Muscle of leg (tissue), 11 donors: ENCODE measurements around the gene N4BP2. TPM values are rescaled to one million over a fixed set of nuclear protein-coding genes. Genes with fewer than 3 reads are reported as not detected.
A peak's percentile ranks its signal among the peaks of the same experiment; 100 is the strongest.
"Not testable (repeated sequence)": the region's sequence is repeated elsewhere in the genome, so short reads cannot be mapped to it uniquely, and the experiment has no call there.

Source experiments
- DNase-seq: peaks from one replicate; pipeline ENCODE4 v3.0.0; 2013
- H3K27ac ChIP-seq: one replicate; pipeline ENCODE4 v1.5.1; 2013; ENCODE audit warnings: mild to moderate bottlenecking, low read length, control low read depth
- H3K27me3 ChIP-seq: one replicate; pipeline ENCODE4 v1.6.1; 2013; ENCODE audit warnings: low read length; ENCODE audit not compliant: control insufficient read depth, insufficient read depth
- H3K36me3 ChIP-seq: one replicate; pipeline ENCODE4 v1.6.1; 2013; ENCODE audit warnings: low read length; ENCODE audit not compliant: control insufficient read depth, insufficient read depth
- H3K4me1 ChIP-seq: one replicate; pipeline ENCODE4 v1.6.1; 2013; ENCODE audit warnings: low read length; ENCODE audit not compliant: control insufficient read depth, insufficient read depth
- H3K4me3 ChIP-seq: one replicate; pipeline ENCODE4 v1.5.1; 2013; ENCODE audit warnings: low read length, control low read depth
- H3K9me3 ChIP-seq: replicated peaks from 2 replicates; pipeline ENCODE4 v1.6.1; 2013; ENCODE audit warnings: low read depth, low read length; ENCODE audit not compliant: control insufficient read depth
- WGBS: methylation state at CpG from one replicate; pipeline ENCODE4 v1.1.5; 2013; ENCODE audit warnings: missing lambda C conversion rate; ENCODE audit not compliant: insufficient coverage; 5-methylcytosine and 5-hydroxymethylcytosine counted together
- polyA plus RNA-seq, 8 donors: library from polyadenylated mRNA; unstranded; fragments of 120-200 nt; gene quantifications; one replicate each; pipeline versions ENCODE4 v1.2.1 to v1.2.3, GENCODE V29; 2013; ENCODE audit warnings: inconsistent platforms in 1 of 8, low replicate concordance in 1 of 8; ENCODE audit not compliant: insufficient read length in 8 of 8, insufficient read depth in 1 of 8
- total RNA-seq: library from RNA; stranded (reverse); fragments of 120-200 nt; gene quantifications from one replicate; pipeline ENCODE4 v1.2.4, GENCODE V29; 2013

The N4BP2 gene
- total and polyA plus RNA-seq, 9 donors: 6.0 to 18.9 (median 12.4) TPM

DNA sequence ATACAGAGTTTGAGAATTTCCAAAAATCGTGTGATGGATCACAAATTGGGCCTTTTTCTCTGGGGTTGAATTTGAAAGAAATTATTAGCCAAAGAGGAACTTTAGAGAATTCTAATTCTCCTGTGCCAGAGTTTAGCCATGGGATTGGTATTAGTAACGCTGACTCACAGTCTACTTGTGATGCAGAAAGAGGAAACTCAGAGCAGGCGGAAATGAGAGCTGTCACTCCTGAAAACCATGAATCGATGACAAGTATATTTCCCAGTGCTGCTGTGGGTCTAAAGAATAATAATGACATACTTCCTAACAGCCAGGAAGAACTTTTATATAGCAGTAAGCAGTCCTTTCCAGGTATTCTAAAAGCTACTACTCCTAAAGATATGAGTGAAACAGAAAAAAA is 64.9 kb downstream of the N4BP2 start:
- Histone ChIP-seq H3K36me3 (peaks cover 10% of the 10 kb centered on the region), H3K4me1 (no peaks in the 10 kb centered on the region), H3K27me3 (no peaks in the 10 kb centered on the region), H3K4me3 (no peak overlapping the region), H3K27ac (no peak overlapping the region), H3K9me3 (no peaks in the 10 kb centered on the region)
- peak; percentile 71 for DNase-seq
- 86% methylated on average over 1 of the region's 4 CpGs for WGBS

DNA sequence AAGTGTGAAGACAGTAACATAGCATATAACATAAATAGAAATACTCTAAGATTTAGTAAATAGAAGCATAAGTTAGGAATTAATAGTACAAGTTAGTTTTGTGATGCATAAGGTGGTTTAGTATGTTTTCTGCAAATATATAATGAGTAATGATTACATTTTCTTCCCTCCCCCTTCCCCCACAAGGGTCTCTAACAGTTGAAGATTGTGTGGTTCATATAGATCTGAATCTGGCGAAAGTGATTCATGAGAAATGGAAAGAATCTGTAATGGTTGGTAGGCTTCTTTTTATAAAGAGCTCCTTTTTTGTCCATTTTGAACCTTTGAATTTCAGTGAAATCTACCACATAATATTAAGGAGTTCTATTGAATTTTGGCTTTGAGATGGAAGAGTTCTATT is 66.3 kb downstream of the N4BP2 start:
- Histone ChIP-seq H3K27me3 (no peaks in the 10 kb centered on the region), H3K4me1 (no peaks in the 10 kb centered on the region), H3K27ac (no peak overlapping the region), H3K36me3 (peaks cover 12% of the 10 kb centered on the region), H3K9me3 (no peaks in the 10 kb centered on the region), H3K4me3 (no peak overlapping the region)
- WGBS: no CpG with 5 or more reads among the region's 1 CpG
- no peak for DNase-seq

DNA sequence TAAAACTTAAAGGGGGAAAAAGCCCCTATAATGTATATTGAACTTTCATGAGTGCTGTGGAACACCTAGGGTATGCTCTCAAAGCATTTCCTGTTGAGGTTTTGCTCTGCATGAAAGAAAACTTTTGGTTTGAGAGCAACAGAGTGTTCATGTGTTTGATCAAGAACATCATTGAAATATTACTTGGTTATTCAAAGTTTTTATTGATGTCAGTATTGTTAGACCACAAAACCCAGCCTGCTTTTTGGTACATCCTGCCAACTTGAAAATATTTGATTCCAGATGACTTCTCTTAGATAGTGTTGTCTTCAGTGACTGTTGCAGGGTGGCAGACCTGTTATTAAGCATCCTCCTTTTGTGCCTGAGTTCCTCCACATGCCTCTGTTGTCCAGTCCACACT is 68.0 kb downstream of the N4BP2 start:
- no peak overlapping the region for H3K27ac ChIP-seq

DNA sequence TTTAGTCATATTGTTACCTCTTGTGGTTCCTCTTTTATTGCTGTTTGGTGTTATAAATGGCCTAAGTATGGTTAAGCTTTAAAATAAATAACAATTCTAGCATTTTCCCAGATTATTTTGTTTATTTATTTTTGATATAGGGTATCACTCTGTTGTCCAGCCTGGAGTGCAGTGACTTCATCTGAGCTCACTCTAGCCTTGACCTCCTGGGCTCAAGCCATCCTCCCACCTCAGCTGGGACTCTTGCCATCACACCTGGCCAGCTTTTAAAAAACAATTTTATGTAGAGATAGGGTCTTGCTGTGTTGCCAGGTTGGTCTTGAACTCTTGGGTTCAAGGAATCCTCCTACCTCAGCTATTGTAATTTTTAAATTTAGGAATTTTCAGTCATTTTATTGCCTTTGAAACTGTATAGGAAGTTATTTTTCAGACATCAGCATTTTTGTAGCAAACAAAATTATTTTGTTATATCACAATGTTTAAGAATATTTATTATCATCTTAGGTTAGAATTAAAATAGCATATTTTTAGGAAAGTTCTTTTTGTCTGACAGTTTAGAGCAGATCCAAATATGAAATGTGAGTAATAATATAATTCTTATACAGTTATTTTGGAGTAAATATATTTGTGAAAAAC is 73.9 kb downstream of the N4BP2 start:
- no peaks in the 10 kb centered on the region for H3K4me1 ChIP-seq
- DNase-seq: no peak
- peaks cover 8% of the 10 kb centered on the region for H3K36me3 ChIP-seq
- no peaks in the 10 kb centered on the region for H3K27me3 ChIP-seq
- H3K4me3 ChIP-seq: no peak overlapping the region
- no peak overlapping the region for H3K27ac ChIP-seq
- no peaks in the 10 kb centered on the region for H3K9me3 ChIP-seq

More for the DNA sequence above, 68.0 kb downstream of the N4BP2 start:
- no peaks in the 10 kb centered on the region for H3K4me1 ChIP-seq
- no peaks in the 10 kb centered on the region for H3K9me3 ChIP-seq
- no peak for DNase-seq
- no peaks in the 10 kb centered on the region for H3K27me3 ChIP-seq
- no peak overlapping the region for H3K4me3 ChIP-seq
- peaks cover 14% of the 10 kb centered on the region for H3K36me3 ChIP-seq

DNA sequence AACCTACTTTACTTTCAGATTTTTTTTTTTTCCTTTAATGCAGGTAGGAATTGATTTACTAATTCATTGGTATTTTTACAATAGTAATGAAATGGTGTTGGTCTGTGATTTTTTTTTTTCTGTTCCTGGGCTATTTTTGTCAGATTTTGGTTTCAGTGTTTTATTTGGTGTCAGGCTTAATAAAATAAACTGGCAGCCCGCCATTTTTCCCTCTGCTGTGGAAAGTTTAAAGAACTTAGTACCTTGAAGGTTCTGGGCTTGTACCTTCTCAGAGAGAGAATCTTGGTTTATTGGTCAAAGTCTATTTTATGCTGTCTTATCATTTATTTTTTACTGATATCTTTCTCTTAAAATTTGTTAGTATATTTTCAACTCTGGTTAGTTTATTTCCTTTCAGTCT is 76.2 kb downstream of the N4BP2 start:
- H3K27ac ChIP-seq: no peak overlapping the region
- 100% methylated on average over 1 of the region's 1 CpG for WGBS
- H3K4me1 ChIP-seq: no peaks in the 10 kb centered on the region
- peaks cover 2% of the 10 kb centered on the region for H3K9me3 ChIP-seq
- peaks cover 10% of the 10 kb centered on the region for H3K36me3 ChIP-seq
- H3K27me3 ChIP-seq: no peaks in the 10 kb centered on the region
- H3K4me3 ChIP-seq: no peak overlapping the region
- peak; percentile 7 for DNase-seq

DNA sequence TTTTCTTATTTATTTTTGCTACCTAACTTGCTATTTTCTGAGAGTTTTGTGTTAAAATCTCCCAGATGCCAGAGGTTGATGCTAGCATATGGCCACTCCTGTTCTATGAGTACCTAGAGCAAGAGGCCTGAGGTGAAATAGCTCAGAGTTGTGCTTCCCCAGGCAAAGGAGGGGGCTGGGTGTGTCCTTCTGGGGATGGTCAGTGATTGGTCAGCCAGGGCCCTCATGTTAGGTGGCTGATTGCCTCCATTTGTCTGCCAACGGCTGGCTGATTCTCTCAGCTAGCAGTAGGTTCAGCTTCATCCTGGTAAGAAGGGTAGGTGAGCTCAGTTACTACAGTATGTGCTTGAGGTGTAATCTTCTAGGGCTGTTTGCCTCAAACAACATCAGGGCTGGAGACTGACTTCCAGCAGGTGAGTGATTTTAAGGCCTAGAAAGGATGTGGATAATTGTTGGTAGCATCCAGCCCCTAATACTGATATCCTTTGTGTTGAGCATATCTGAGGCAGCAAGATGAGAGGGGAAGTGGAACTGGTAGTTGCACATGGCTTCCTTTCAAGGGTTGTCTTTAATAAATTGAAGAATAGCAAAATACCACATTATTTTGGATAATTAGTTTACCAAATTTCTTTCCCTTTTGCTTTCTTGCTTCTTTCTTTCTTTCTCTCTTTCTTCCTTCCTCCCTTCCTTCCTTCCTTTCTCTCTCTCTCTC is 77.7 kb downstream of the N4BP2 start:
- Histone ChIP-seq H3K27me3 (no peaks in the 10 kb centered on the region), H3K36me3 (peaks cover 11% of the 10 kb centered on the region), H3K9me3 (peaks cover 3% of the 10 kb centered on the region), H3K27ac (no peak overlapping the region), H3K4me3 (no peak overlapping the region), H3K4me1 (no peaks in the 10 kb centered on the region)
- DNase-seq: no peak
- WGBS: no CpG with 5 or more reads among the region's 1 CpG

DNA sequence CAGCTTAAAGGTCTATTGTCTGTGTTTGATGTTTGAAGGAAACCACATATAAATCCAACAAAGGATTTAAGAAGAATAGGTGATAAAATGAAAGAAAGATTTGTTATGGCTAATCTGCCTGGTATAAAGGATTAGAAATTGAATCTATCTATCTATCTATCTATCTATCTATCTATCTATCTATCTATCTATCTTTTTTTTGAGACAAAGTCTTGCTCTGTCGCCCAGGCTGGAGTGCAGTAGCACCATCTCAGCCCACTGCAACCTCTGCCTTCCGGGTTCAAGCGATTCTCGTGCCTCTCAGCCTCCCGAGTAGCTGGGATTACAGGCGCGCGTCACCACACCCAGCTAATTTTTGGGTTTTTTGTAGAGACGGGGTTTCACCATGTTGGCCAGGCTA is 79.6 kb downstream of the N4BP2 start:
- WGBS: 89% methylated on average over 5 of the region's 9 CpGs
- not testable (repeated sequence) for DNase-seq, H3K27me3 ChIP-seq, H3K36me3 ChIP-seq, H3K9me3 ChIP-seq, H3K4me1 ChIP-seq, H3K27ac ChIP-seq, H3K4me3 ChIP-seq

DNA sequence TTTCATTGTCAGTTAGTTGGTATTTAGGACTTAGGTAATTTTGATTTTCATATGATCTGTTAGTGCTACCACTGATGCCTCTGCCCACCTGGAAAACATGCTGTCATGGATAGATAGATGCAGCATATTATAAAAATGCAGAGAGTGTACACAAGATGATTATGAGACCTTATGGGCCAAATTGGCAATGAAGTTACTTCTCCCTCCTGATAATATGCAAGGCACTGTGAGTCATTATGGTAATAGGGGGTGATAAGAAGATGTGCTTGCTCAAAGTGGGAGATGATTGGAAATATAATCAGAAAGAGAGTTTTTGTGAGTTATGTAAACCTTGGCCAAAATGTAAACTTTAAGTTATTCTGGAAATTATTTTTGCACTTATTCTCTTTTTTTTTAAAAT is 83.5 kb downstream of the N4BP2 start:
- no peak overlapping the region for H3K4me3 ChIP-seq
- H3K9me3 ChIP-seq: peaks cover 3% of the 10 kb centered on the region
- H3K27me3 ChIP-seq: no peaks in the 10 kb centered on the region
- no peak overlapping the region for H3K27ac ChIP-seq
- H3K36me3 ChIP-seq: peaks cover 18% of the 10 kb centered on the region
- no peak for DNase-seq
- H3K4me1 ChIP-seq: no peaks in the 10 kb centered on the region

DNA sequence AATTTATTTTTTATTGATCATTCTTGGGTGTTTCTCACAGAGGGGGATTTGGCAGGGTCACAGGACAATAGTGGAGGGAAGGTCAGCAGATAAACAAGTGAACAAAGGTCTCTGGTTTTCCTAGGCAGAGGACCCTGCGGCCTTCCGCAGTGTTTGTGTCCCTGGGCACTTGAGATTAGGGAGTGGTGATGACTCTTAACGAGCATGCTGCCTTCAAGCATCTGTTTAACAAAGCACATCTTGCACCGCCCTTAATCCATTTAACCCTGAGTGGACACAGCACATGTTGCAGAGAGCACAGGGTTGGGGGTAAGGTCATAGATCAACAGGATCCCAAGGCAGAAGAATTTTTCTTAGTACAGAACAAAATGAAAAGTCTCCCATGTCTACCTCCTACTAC is 83.9 kb downstream of the N4BP2 start:
- H3K4me3 ChIP-seq, H3K9me3 ChIP-seq, H3K27me3 ChIP-seq, DNase-seq, H3K4me1 ChIP-seq, H3K27ac ChIP-seq: not testable (repeated sequence)
- peaks cover 18% of the 10 kb centered on the region for H3K36me3 ChIP-seq
- no CpG with 5 or more reads among the region's 4 CpGs for WGBS

DNA sequence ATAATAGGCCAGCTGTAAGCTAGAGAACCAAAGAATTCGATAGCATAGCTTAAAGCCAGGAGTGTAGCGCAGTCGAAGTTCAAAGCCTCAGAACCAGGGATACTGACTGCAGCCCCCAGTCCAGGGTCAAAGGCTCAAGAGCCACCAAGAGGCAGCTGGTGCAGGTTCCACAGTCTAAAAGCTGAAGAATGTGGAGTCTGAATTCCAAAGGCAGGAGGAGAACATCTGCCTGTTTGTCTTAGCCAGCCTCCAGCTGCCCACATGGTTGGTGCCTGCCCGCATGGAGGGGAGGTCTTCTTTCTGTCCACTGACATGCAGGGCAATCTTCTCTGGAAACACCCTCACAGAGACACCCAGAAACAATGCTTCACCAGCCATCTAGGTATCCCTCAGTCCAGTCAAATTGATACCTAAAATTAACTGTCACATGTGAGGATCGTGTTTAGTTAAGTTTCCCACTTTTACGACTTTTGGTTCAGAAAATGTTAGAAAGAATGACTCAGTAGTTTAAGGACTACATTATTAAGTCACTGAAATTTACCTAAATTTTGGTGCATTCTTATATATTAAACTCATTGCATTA is 87.4 kb downstream of the N4BP2 start:
- no peaks in the 10 kb centered on the region for H3K9me3 ChIP-seq
- no peak overlapping the region for H3K27ac ChIP-seq
- H3K27me3 ChIP-seq: no peaks in the 10 kb centered on the region
- peaks cover 13% of the 10 kb centered on the region for H3K36me3 ChIP-seq
- no peak for DNase-seq
- no peak overlapping the region for H3K4me3 ChIP-seq
- WGBS: 93% methylated on average over 3 of the region's 6 CpGs
- no peaks in the 10 kb centered on the region for H3K4me1 ChIP-seq
